Right cardiac atrium (tissue), 5 donors: ENCODE results near the gene LDLRAD4. TPM values are rescaled to one million over a fixed set of nuclear protein-coding genes. Genes with fewer than 3 reads are reported as not detected.

Experiments used
- ATAC-seq, 2 donors: fragments of 200-7000 bp; cut with Tn5 transposase; one replicate each; pipeline versions ENCODE4 v1.8.0 to v1.9.1; 2020; ENCODE audit warnings: moderate library complexity in 2 of 2, mild to moderate bottlenecking in 1 of 2
- DNase-seq, 3 donors: peaks; one replicate each; pipeline ENCODE4 v3.0.0-alpha.2; 2020
- H3K27ac ChIP-seq: one replicate; pipeline ENCODE4 v1.5.1; 2013; ENCODE audit warnings: mild to moderate bottlenecking, low read length, control low read depth, moderate library complexity
- H3K27me3 ChIP-seq: one replicate; pipeline ENCODE4 v1.6.1; 2013; ENCODE audit not compliant: control insufficient read depth, insufficient read depth
- H3K4me1 ChIP-seq: one replicate; pipeline ENCODE4 v1.6.1; 2013; ENCODE audit warnings: low read length; ENCODE audit not compliant: control insufficient read depth, insufficient read depth
- H3K4me3 ChIP-seq: one replicate; pipeline ENCODE4 v1.5.1; 2013; ENCODE audit warnings: low read length, control low read depth
- H3K9me3 ChIP-seq: one replicate; pipeline ENCODE4 v1.6.1; 2013; ENCODE audit warnings: low read length; ENCODE audit not compliant: control insufficient read depth
- WGBS: extraction: QIAGEN DNeasy Blood & Tissue Kit; methylation state at CpG from one replicate; pipeline ENCODE4 v1.1.7; 2013; 5-methylcytosine and 5-hydroxymethylcytosine counted together
- intact Hi-C, 4 donors: fragments of 100-400 bp; cut with DNase I; formaldehyde crosslinking; loops; one replicate each; pipeline versions ENCODE4 v1.11.0 to v1.14.0; 2022 to 2023
- polyA plus RNA-seq: library from polyadenylated mRNA; stranded (reverse); fragments of 200-250 nt; gene quantifications from one replicate; pipeline ENCODE4 v1.2.3, GENCODE V29; 2013
- total RNA-seq, 4 donors: library from RNA; stranded (reverse); fragmentation: NEBNext Ultra II Directional; extraction: Animal tissue kit (Norgen Biotek cat#: 25700); gene quantifications; one replicate each; pipeline ENCODE4 v1.2.1, GENCODE V29; 2021
- donor health status: healthy with polysubstance abuse.
- donor health status: DM: no; HTN: yes; CAD: no.
- donor health status: DM: no; HTN: no; CAD: no.
- donor health status: DM: no; HTN: yes; CAD: no; lungs with severe emphysema.
- donor health status: DM: yes; HTN: yes; CAD: no.

The LDLRAD4 gene
- total and polyA plus RNA-seq, 5 donors, result 25.7 to 159 (median 68.1) TPM

DNA sequence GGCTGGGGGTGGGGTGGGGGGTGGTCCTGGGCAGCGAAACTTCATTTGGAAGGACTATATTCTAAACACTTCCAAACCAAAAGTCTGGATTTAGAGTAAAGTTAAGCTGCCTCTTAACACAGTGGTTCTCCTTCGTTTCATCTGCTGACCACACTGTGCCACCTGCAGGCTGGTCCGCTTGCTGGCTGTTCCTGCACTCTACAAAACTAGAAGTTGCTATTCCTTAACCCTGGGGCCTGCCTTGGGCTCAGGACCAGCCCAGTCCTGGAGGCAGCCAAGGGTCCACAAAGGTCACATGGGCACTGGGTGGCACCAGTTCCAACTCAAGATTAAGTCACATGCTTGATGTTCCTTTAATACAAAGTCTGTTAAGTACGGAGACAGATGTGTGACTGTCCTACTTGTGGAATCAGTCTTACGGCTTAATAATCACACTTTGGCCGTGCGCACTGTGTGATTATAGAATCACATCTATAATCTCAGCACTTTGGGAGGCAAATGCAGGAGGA lies 312.4 kb downstream of the LDLRAD4 start:
- no peaks in the 10 kb centered on the region for H3K9me3 ChIP-seq
- DNase-seq, result peak; percentile 71 to 88 (median 84)
- no peak overlapping the region for H3K27ac ChIP-seq
- no peaks in the 10 kb centered on the region for H3K4me1 ChIP-seq
- no peaks in the 10 kb centered on the region for H3K27me3 ChIP-seq
- intact Hi-C loops, result loop anchor here in 2 of 4 donors (5.0 kb wide), 1 partner anchor 314 kb away; the partner anchor contains the start of gene LDLRAD4 (in 2 of the 2)
- WGBS, result 58% methylated on average over 7 of the region's 7 CpGs
- peak; percentile 87 to 91 for ATAC-seq
- no peak overlapping the region for H3K4me3 ChIP-seq

DNA sequence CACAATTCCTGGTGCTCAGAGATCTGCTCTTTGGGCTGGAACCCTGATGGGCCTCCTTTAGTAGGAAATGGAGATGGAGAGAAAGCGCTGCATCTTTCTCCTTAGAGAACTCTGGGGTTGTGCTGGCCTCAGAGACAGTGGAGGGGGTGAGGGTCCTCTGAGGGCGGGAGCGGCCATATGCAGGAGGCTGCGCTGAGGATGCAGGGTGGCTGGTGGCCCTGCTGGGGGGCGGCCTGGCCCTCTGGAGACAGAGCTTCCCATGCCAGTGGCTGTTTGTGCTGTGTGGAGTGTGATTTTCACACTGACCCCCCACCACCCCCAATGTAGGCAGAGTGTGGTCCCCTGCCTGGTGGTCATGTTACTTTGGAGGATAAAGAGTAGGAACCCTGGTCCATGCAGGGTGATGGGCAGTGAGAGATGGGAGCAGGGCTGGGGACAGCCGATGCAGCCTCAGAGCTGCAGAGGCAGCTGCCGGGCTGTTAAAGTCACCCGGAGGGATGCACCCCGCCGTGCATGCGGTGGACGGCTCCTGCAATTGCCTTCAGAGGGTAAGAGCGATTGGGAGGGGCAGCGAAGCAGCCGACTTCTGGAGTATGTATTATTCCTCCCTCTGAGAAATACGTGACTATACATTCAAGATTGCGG lies 313.2 kb downstream of the LDLRAD4 start:
- no peak overlapping the region for H3K27ac ChIP-seq

DNA sequence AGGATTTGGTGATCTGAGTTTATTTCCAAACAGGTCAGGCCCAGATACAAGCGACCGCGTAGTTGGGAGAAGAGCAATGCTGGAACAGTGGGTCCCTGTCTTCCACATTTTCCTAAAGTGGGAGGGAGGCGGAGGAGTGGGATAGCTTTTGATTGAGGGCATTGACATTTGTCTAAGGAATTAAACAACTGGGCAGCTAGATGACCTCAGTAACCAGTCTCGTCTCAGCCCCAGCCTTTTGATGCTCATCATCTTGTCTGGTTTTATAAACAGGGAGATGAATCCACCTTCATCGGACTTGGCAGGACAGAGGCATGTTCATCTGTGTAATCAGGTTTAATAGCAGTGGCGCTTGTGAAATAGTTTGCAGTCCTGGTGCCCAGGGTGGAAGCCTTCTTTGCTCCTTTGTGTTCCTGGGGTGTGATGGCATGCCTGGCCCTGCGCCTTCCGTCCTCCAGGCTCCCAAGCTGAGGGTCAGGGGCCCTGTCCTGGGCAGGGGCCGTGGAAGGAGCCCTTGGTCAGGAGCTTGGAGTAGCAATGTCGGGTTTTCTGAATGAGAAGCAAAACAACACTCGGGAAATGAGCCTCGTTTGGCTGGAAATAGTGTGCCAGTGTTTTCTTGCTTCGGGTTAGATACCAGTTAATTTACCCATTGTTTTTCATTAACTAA lies 314.0 kb downstream of the LDLRAD4 start:
- intact Hi-C loops, result loop anchor here in 2 of 4 donors (5.0 kb wide), 1 partner anchor 315 kb away; the partner anchor contains the start of gene LDLRAD4 (in 2 of the 2)
- DNase-seq, result peak in 1 of 3 donors; percentile 47
- 80% methylated on average over 14 of the region's 14 CpGs for WGBS
- Histone ChIP-seq H3K27ac (no peak overlapping the region), H3K9me3 (no peaks in the 10 kb centered on the region), H3K4me3 (no peak overlapping the region), H3K27me3 (no peaks in the 10 kb centered on the region), H3K4me1 (no peaks in the 10 kb centered on the region)
- peak in 1 of 2 donors; percentile 23 for ATAC-seq

More for the DNA sequence above, 313.2 kb downstream of the LDLRAD4 start:
- Histone ChIP-seq H3K9me3 (no peaks in the 10 kb centered on the region), H3K4me1 (no peaks in the 10 kb centered on the region), H3K4me3 (no peak overlapping the region), H3K27me3 (no peaks in the 10 kb centered on the region)
- DNase-seq, result no peak
- WGBS, result 94% methylated on average over 17 of the region's 17 CpGs
- peak in 1 of 2 donors; percentile 7 for ATAC-seq
- intact Hi-C loops, result loop anchor here in 2 of 4 donors (5.0 kb wide), 1 partner anchor 315 kb away; the partner anchor contains the start of gene LDLRAD4 (in 2 of the 2)

DNA sequence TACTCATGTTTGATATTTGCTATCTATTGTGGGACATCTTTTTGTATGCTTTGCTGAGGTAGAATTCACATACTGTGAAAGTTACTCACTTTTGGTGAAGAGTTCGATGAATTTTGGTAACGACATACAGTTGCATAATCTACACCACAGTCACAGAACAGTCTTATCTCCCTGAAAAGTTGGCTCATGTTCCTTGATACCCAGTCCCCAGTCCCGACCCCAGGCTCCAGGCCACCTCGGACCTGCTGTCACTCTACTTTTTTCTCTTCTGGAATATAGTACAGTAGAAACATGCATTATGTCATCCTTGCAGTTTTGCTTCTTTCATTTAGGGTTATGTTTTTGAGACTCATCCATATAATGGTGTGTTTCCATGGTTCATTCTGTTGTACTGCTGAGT lies 316.1 kb downstream of the LDLRAD4 start:
- DNase-seq (no peak), ATAC-seq (no peak)
- intact Hi-C loops, result loop anchor here in 2 of 4 donors (5.0 kb wide), 1 partner anchor 317 kb away; the partner anchor contains the start of gene LDLRAD4 (in 2 of the 2)
- WGBS, result 52% methylated on average over 4 of the region's 4 CpGs
- no peak overlapping the region for H3K27ac ChIP-seq
- H3K9me3 ChIP-seq, result no peaks in the 10 kb centered on the region
- peaks cover 2% of the 10 kb centered on the region for H3K4me1 ChIP-seq
- H3K4me3 ChIP-seq, result no peak overlapping the region
- H3K27me3 ChIP-seq, result no peaks in the 10 kb centered on the region

DNA sequence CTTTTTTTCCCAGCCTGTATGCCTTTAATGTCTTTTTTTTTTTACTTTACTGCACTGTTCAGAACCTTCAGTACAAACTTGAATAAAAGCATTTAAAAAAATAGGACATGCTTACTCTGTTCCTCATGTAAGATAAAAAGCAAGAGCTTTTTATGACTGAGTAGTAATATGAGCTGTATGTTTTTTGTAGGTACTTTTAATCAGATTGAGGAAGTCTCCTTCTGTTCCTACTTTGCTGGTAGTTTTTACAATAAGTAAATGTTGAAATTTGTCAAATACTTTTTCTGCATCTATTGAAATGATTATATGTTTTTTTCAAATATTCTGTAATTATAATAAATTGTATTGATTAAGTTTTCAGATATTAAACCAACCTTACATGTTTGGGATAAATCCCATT lies 318.0 kb downstream of the LDLRAD4 start:
- Histone ChIP-seq H3K4me3 (no peak overlapping the region), H3K4me1 (peaks cover 10% of the 10 kb centered on the region), H3K9me3 (no peaks in the 10 kb centered on the region), H3K27ac (no peak overlapping the region), H3K27me3 (no peaks in the 10 kb centered on the region)
- intact Hi-C loops, result no loop called here
- ATAC-seq, result no peak
- no peak for DNase-seq

DNA sequence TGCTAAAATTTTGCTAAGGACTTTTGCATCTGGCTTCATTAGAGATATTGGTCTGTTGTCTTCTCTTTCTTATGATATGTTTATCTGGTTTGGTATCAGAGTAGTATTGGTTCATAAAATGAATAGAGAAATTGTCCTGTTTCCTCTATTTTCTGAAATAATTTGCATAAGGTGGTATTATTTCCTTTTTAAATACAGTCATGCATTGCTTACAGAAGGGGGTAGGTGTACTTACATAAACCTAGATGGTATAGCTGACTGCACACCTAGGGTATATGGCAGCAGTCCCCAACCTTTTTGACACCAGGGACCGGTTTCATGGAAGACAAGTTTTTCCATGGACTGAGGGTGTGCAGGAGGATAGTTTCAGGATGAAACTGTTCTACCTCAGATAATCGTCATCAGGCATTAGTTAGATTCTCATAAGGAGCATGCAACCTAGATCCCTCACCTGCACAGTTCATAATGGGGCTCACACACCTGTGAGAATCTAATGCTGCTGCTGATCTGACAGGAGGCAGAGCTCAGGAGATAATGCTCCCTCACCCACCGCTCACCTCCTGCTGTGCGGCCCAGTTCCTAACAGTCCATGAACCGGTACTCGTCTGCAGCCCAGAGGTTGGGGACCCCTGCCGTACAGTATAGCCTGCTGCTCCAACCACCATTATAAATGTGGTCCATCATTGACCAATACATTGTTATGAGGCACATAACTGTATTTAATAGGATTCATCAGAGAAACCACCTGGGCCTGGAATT lies 318.6 kb downstream of the LDLRAD4 start:
- Histone ChIP-seq H3K27ac (no peak overlapping the region), H3K4me3 (no peak overlapping the region), H3K9me3 (no peaks in the 10 kb centered on the region), H3K4me1 (peaks cover 10% of the 10 kb centered on the region), H3K27me3 (no peaks in the 10 kb centered on the region)
- peak in 1 of 3 donors; percentile 27 for DNase-seq
- WGBS, result 91% methylated on average over 7 of the region's 7 CpGs
- no peak for ATAC-seq
- intact Hi-C loops, result no loop called here

DNA sequence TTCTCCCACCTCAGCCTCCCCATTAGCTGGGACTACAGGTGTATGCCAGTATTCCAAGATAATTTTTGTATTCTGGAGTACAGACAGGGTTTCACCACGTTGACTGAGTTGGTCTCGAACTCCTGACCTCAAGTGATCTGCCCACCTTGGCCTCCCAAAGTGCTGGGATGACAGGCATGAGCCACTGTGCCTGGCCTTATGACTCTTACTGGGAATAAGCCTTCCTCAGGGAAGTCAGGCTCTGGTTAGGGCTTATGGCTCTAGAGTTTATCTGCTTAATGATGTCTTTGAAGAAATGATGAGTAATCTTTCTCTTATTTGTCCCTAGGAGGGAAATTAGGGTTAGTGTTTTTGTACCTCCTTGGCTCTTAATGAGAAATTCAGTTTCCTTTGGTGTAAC lies 320.1 kb downstream of the LDLRAD4 start:
- intact Hi-C loops, result no loop called here
- DNase-seq, result peak in 1 of 3 donors; percentile 21
- Histone ChIP-seq H3K27me3 (no peaks in the 10 kb centered on the region), H3K4me3 (no peak overlapping the region), H3K27ac (no peak overlapping the region), H3K4me1 (peaks cover 10% of the 10 kb centered on the region), H3K9me3 (no peaks in the 10 kb centered on the region)
- WGBS, result 65% methylated on average over 2 of the region's 2 CpGs
- ATAC-seq, result peak in 1 of 2 donors; percentile 54

DNA sequence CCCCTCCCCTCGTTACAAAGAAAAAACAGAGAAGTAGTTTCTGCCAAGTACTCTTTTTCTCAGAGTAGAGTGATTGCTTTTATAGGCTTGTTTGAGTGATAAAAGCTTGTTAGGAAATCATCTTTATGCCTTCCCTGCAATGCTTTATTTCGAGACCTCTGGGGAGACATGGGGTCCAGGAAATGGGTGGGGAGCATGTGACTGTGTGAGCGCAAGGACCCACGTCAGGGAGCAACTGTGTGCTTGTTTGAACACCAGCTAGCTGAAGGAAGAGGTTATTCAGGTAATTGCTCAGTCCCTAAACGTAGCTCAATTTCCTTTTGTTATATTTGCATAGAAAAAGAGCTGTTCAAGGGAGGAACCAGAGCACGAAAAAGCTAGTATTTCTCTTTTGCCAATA lies 320.5 kb downstream of the LDLRAD4 start:
- peak; percentile 49 to 81 for ATAC-seq
- DNase-seq, result peak in 2 of 3 donors; percentile 55 to 64
- Histone ChIP-seq H3K27ac (no peak overlapping the region), H3K4me3 (no peak overlapping the region), H3K9me3 (no peaks in the 10 kb centered on the region), H3K4me1 (peaks cover 10% of the 10 kb centered on the region), H3K27me3 (no peaks in the 10 kb centered on the region)
- 30% methylated on average over 6 of the region's 6 CpGs for WGBS
- intact Hi-C loops, result no loop called here

DNA sequence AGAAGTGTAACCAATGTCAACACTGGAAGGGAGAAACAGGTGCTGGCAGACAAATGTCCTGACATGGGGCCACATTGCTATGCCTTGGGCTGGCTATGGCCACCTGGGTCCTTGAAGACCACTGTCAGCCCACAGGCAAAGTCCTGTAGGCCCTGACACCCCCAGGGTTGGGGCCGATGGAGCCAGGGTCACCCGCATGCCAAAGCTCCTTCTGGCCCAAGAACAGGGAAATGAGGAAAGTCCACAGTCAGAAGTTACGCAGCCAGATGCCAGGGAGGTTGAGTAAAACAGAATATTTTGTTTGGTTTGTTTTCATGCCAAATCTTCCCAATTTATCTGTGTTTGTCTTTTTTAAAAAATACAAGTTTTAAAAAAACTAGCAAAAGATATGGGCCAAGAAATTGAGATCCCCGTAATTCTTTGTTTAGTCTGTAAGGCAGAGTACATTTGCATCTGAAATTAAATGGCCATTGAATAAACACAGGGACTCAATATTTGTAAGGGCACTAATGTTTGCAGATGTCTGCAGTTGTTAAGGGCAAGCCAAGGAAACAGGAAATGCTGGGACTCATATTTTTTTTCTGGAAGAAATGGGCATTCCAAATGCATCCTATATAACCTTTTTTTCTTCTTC lies 321.4 kb downstream of the LDLRAD4 start:
- Histone ChIP-seq H3K9me3 (no peaks in the 10 kb centered on the region), H3K27ac (no peak overlapping the region), H3K4me3 (no peak overlapping the region), H3K4me1 (peaks cover 10% of the 10 kb centered on the region), H3K27me3 (no peaks in the 10 kb centered on the region)
- intact Hi-C loops, result no loop called here
- ATAC-seq (peak in 1 of 2 donors; percentile 20), DNase-seq (peak in 1 of 3 donors; percentile 44)
- 63% methylated on average over 4 of the region's 4 CpGs for WGBS

DNA sequence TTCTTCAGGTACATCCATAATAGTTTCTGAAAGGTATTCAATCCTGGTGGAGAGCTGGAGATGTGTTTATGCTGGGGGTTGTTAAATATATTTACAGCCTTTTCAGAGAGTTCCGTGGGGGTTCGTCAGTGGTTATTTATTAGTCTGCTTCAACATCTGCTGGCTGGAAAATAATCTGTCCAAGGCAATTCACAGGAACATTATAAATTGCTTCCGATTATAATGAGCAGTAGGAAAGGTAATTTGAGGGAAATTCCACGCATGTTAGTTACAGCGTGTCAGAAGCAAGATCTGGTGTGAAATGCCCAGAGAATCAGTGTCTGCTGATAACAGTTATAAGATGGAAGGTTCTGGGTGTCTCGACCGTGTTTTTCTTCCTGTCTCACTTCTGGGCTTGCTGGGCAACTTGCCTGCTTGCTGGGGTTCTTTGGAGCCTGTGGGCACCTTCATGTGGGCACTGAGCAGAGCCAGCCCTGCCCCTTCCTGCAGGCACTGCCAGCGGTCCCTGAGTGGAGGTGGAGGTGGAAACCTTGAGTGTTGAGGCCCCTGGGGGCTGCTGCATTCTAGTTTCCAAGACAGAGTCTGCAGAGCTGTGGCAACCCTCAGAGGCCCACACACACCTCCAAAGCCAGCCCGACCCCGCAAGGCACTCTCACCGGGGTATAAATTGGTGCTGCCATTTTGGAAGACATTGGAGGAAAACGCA lies 322.1 kb downstream of the LDLRAD4 start:
- Histone ChIP-seq H3K27me3 (no peaks in the 10 kb centered on the region), H3K9me3 (no peaks in the 10 kb centered on the region), H3K4me3 (no peak overlapping the region), H3K27ac (no peak overlapping the region), H3K4me1 (peaks cover 10% of the 10 kb centered on the region)
- no peak for ATAC-seq
- DNase-seq, result peak in 1 of 3 donors; percentile 53
- intact Hi-C loops, result no loop called here
- WGBS, result 78% methylated on average over 12 of the region's 12 CpGs
